Measurements from ENCODE around the gene CDH11. TPM values are rescaled to one million over a fixed set of nuclear protein-coding genes. Genes with fewer than 3 reads are reported as not detected.

Gene CDH11
- total RNA-seq, 4 donors from 2014 or later: 51.8 to 661 (median 96.5) TPM

DNA sequence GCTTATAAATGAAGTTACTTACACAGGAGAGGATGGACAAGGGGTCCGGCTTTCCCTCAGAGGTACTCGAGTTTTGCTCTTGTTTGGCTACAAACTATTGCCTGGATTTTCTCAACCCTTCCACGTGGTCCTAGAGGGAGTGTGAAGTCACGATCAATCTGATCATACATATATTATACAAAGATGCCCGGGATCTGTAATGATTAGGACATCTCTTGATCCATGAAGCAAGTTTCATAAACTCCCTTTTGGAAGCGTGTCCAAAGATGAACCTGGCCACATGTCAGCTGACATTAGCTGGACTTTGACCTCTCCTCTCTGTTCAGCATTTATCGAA lies 2.3 kb upstream of the CDH11 start:
- no peaks in the 10 kb centered on the region for H3K36me3 ChIP-seq
- TF ChIP-seq, protein P1, sequence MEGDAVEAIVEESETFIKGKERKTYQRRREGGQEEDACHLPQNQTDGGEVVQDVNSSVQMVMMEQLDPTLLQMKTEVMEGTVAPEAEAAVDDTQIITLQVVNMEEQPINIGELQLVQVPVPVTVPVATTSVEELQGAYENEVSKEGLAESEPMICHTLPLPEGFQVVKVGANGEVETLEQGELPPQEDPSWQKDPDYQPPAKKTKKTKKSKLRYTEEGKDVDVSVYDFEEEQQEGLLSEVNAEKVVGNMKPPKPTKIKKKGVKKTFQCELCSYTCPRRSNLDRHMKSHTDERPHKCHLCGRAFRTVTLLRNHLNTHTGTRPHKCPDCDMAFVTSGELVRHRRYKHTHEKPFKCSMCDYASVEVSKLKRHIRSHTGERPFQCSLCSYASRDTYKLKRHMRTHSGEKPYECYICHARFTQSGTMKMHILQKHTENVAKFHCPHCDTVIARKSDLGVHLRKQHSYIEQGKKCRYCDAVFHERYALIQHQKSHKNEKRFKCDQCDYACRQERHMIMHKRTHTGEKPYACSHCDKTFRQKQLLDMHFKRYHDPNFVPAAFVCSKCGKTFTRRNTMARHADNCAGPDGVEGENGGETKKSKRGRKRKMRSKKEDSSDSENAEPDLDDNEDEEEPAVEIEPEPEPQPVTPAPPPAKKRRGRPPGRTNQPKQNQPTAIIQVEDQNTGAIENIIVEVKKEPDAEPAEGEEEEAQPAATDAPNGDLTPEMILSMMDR (IDR thresholded peaks at IDR 0.05): no peak
- no peak for TF ChIP-seq POLR2A (IDR thresholded peaks at IDR 0.05)
- intact Hi-C loops (cut with DNase I; ENCODE audit: low total_unique reads): no loop called here
- no peaks in the 10 kb centered on the region for H3K27me3 ChIP-seq
- peak in 1 of 2 donors; percentile 16 for DNase-seq
- H3K27ac ChIP-seq: peak overlapping the region; percentile 94
- no peaks in the 10 kb centered on the region for H3K4me1 ChIP-seq
- no peaks in the 10 kb centered on the region for H3K9me3 ChIP-seq
- H3K4me3 ChIP-seq: peak overlapping the region; percentile 68 to 90

DNA sequence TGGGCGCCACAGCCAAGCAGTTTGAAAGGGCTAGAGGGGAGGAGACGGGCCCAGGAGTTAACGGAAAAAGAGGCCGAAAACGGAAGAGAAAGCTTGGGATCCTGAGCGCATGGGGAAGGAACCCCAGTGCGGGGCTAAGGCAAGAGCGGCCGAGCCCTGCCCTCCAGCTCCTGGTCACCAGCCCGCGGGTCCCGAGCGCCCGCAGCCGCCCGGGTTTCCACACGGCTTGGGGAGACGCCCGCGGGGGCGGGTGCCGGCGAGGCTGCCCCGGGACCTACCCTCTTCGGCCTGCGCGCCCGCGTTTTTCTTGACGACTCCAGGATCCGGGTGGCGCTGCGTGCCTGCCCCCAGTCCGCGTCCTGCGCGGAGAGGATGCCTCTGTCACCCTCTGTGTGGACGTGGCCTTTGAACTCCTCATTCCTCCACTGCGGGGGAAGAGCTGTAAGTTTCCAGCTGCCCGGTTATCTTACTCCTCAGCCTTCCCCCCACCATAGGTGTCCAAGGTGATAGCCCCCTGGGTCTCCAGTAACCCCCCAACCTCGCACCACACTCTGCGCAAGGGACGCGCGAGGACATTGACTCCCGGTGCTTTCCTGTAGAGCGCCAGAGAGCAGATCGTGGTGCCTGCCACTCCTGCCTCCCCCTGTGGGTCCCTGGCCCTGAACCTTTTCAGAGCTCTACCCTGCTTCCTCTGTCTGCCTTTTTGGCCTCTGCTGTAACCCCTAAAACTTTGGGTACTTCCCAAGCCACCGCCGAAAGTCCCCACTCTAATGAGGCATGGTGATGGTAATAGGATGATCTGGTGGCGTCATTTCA lies 1.7 kb upstream of the CDH11 start:
- Histone ChIP-seq H3K27me3 (no peaks in the 10 kb centered on the region), H3K36me3 (no peaks in the 10 kb centered on the region), H3K9me3 (no peaks in the 10 kb centered on the region), H3K27ac (peak overlapping the region; percentile 94), H3K4me1 (no peaks in the 10 kb centered on the region), H3K4me3 (peak overlapping the region; percentile 68 to 90)
- TF ChIP-seq, protein P1 (IDR thresholded peaks at IDR 0.05): no peak
- no peak for TF ChIP-seq POLR2A (IDR thresholded peaks at IDR 0.05)
- DNase-seq: peak; percentile 46 to 47
- intact Hi-C loops (cut with DNase I; ENCODE audit: low total_unique reads): no loop called here

DNA sequence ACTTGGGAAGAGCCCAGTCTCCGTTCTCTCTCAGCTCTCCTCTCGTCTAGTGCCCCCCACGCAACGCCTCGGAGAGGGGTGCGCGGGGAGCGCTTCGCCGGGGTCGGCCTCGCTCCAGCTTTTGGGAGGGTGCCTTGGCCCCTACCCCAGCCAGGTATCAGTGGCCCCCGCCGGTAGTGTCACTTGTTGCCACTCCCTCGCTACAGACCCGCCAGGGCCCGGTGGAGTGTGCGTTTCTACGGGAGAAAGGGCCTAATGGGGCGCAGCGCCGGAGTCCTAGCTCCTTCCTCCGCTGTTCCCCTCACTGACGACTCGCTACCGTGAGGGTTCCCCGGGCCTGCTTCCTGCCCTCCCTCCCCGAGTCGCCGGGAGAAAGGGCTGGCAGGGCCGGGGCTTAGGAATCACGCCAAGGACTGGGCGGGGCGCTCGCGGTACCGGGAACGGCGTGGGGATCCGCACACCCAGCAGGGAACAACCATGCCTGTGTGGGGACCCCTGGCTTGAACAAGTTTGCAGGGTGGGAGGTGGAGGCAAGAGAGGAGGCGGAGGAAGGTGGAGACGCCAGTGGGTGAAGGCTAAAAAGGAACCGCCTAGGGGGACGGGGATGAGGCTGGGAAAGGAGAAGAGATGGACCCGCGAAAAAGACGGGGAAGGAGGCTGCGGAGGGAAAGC lies 997 bp upstream of the CDH11 start:
- intact Hi-C loops (cut with DNase I; ENCODE audit: low total_unique reads): no loop called here
- Histone ChIP-seq H3K9me3 (no peaks in the 10 kb centered on the region), H3K27me3 (no peaks in the 10 kb centered on the region), H3K4me3 (peak overlapping the region; percentile 68 to 90), H3K36me3 (no peaks in the 10 kb centered on the region), H3K27ac (peak overlapping the region; percentile 94), H3K4me1 (no peaks in the 10 kb centered on the region)
- DNase-seq: peak; percentile 79 to 83
- TF ChIP-seq POLR2A (IDR thresholded peaks at IDR 0.05): peak in 1 of 2 donors; percentile 58
- TF ChIP-seq, protein P1 (IDR thresholded peaks at IDR 0.05): peak in 1 of 4 experiments; percentile 4

GRCh38 chr16:65120831-65121721 lies 787 bp downstream of the CDH11 start:
- Histone ChIP-seq H3K36me3 (no peaks in the 10 kb centered on the region), H3K4me3 (peak overlapping the region; percentile 68 to 90), H3K27me3 (no peaks in the 10 kb centered on the region), H3K27ac (peak overlapping the region; percentile 94), H3K4me1 (no peaks in the 10 kb centered on the region), H3K9me3 (no peaks in the 10 kb centered on the region)
- TF ChIP-seq, protein P1 (IDR thresholded peaks at IDR 0.05): no peak
- TF ChIP-seq POLR2A (IDR thresholded peaks at IDR 0.05): peak in 1 of 2 donors; percentile 12
- peak; percentile 43 to 51 for DNase-seq
- intact Hi-C loops (cut with DNase I; ENCODE audit: low total_unique reads): no loop called here
